Astrocyte (in vitro differentiated cells and primary cell): ENCODE measurements around the gene FOS.

Experiments
- EZH2 ChIP-seq: IDR thresholded peaks from 2 replicates; pipeline ENCODE4 v1.6.1; 2012; ENCODE audit warnings: mild to moderate bottlenecking, low read length, inconsistent platforms; ENCODE audit not compliant: insufficient read depth
- TF ChIP-seq, protein P1 (sequence below): IDR thresholded peaks from 2 replicates; pipeline ENCODE4 v1.5.1; 2011; ENCODE audit warnings: low read depth, mild to moderate bottlenecking, inconsistent platforms, low read length, moderate library complexity; ENCODE audit not compliant: insufficient read depth

- TF ChIP-seq, protein P1, sequence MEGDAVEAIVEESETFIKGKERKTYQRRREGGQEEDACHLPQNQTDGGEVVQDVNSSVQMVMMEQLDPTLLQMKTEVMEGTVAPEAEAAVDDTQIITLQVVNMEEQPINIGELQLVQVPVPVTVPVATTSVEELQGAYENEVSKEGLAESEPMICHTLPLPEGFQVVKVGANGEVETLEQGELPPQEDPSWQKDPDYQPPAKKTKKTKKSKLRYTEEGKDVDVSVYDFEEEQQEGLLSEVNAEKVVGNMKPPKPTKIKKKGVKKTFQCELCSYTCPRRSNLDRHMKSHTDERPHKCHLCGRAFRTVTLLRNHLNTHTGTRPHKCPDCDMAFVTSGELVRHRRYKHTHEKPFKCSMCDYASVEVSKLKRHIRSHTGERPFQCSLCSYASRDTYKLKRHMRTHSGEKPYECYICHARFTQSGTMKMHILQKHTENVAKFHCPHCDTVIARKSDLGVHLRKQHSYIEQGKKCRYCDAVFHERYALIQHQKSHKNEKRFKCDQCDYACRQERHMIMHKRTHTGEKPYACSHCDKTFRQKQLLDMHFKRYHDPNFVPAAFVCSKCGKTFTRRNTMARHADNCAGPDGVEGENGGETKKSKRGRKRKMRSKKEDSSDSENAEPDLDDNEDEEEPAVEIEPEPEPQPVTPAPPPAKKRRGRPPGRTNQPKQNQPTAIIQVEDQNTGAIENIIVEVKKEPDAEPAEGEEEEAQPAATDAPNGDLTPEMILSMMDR: no peak
- TF ChIP-seq EZH2: no peak
Observed at GRCh38 chr14:75315144-75315543, 36.5 kb downstream of the FOS start.
